H1 (cell line): Measurements from ENCODE around the gene CCNA2. TPM values are rescaled to one million over a fixed set of nuclear protein-coding genes. Genes with fewer than 3 reads are reported as not detected.

ENCODE experiments used
- ATF3 ChIP-seq: IDR thresholded peaks from 2 replicates; pipeline ENCODE4 v1.6.1; 2011; ENCODE audit warnings: low read depth, mild to moderate bottlenecking, low read length; ENCODE audit not compliant: insufficient read depth
- BACH1 ChIP-seq: IDR thresholded peaks from 2 replicates; pipeline ENCODE4 v1.6.1; 2012; ENCODE audit warnings: low read length, improper control_type of control experiment
- BCL11A ChIP-seq, 2 experiments: IDR thresholded peaks; one replicate each; pipeline ENCODE4 v1.6.1; 2011; ENCODE audit warnings: low read depth in 2 of 2, low read length in 2 of 2, mild to moderate bottlenecking in 2 of 2
- CBX8 ChIP-seq: fragments of 300-800, 300-1000 bp; sonication (generic); IDR thresholded peaks from 2 replicates; pipeline ENCODE4 v1.7.1; 2016; ENCODE audit warnings: low read depth, low read length, borderline replicate concordance
- CTBP2 ChIP-seq: IDR thresholded peaks from 2 replicates; pipeline ENCODE4 v1.7.0; 2011; ENCODE audit warnings: borderline replicate concordance, mild to moderate bottlenecking, moderate library complexity, mixed read lengths, low read length; ENCODE audit not compliant: insufficient read depth, insufficient read length
- CTCF ChIP-seq, 3 experiments: IDR thresholded peaks; 1 replicate in 2 of 3; 2 replicates in 1 of 3; pipeline versions ENCODE4 v1.5.1 to v1.6.1; 2011; ENCODE audit warnings: low read length in 3 of 3, mild to moderate bottlenecking in 3 of 3, inconsistent platforms in 2 of 3, low read depth in 1 of 3, moderate library complexity in 1 of 3; ENCODE audit not compliant: insufficient read depth in 1 of 3; ENCODE audit errors: control extremely low read depth in 1 of 3
- GTF2F1 ChIP-seq: IDR thresholded peaks from 2 replicates; pipeline ENCODE4 v1.6.1; 2012; ENCODE audit warnings: low read depth, low read length, improper control_type of control experiment, borderline replicate concordance
- JUN ChIP-seq: IDR thresholded peaks from 2 replicates; pipeline ENCODE4 v1.6.1; 2011; ENCODE audit warnings: low read depth, mild to moderate bottlenecking, improper control_type of control experiment, low read length
- MAX ChIP-seq: IDR thresholded peaks from 2 replicates; pipeline ENCODE4 v1.6.1; 2012; ENCODE audit warnings: inconsistent platforms
- NRF1 ChIP-seq: IDR thresholded peaks from 2 replicates; pipeline ENCODE4 v1.6.1; 2011; ENCODE audit warnings: mild to moderate bottlenecking, low read depth, low read length, improper control_type of control experiment
- RFX5 ChIP-seq: IDR thresholded peaks from 2 replicates; pipeline ENCODE4 v1.6.1; 2011; ENCODE audit warnings: low read depth, low read length, improper control_type of control experiment, borderline replicate concordance
- RNF2 ChIP-seq: fragments of 200-900, 300-1000 bp; sonication (generic); IDR thresholded peaks from 2 replicates; pipeline ENCODE4 v1.7.1; 2016; ENCODE audit warnings: borderline replicate concordance, low read depth, mild to moderate bottlenecking, antibody characterized with exemption, low read length; ENCODE audit not compliant: poor library complexity, severe bottlenecking; ENCODE audit errors: missing control alignments
- SIX5 ChIP-seq: IDR thresholded peaks from 2 replicates; pipeline ENCODE4 v1.6.1; 2011; ENCODE audit warnings: mild to moderate bottlenecking, low read depth, low read length
- SP1 ChIP-seq: IDR thresholded peaks from 2 replicates; pipeline ENCODE4 v1.6.1; 2011; ENCODE audit warnings: low read depth, low read length
- SP2 ChIP-seq: IDR thresholded peaks from 2 replicates; pipeline ENCODE4 v1.6.1; 2012; ENCODE audit warnings: mild to moderate bottlenecking, low read length, inconsistent platforms
- SP4 ChIP-seq: IDR thresholded peaks from 2 replicates; pipeline ENCODE4 v1.6.1; 2012; ENCODE audit warnings: low read length, inconsistent platforms
- TBP ChIP-seq: IDR thresholded peaks from 2 replicates; pipeline ENCODE4 v1.6.1; 2011; ENCODE audit warnings: low read depth, low read length, improper control_type of control experiment
- polyA plus RNA-seq, 7 experiments: library from polyadenylated mRNA; depleted of rRNA in 3 of 7; stranded (reverse) in 5 of 7; unstranded in 2 of 7; fragments of >200 nt in 5 of 7; fragments of 200-250 nt in 2 of 7; gene quantifications; 1 replicate in 5 of 7; 2 replicates in 1 of 7; 4 replicates in 1 of 7; pipeline versions ENCODE4 v1.2.1 to v1.2.3, GENCODE V29; 2011 to 2013; ENCODE audit warnings: missing spikeins in 2 of 7, mixed read lengths in 2 of 7
- total RNA-seq: library from RNA; stranded (reverse); fragmentation: NEBNext Ultra II Directional; extraction: Animal tissue kit (Norgen Biotek cat#: 25700); gene quantifications from 2 replicates; pipeline ENCODE4 v1.2.1, GENCODE V29; 2021

Gene CCNA2
- total and polyA plus RNA-seq, 2 of the 8 experiments (the other 6 are each of a cell fraction or from before 2014, with no cell fraction given) = 42.1 to 98.6 TPM

- TF ChIP-seq BCL11A (IDR thresholded peaks at IDR 0.05; ENCODE audit: low read depth in 2 of 2, low read length in 2 of 2) (no peak), RFX5 (no peak), SP2 (no peak), BACH1 (peak; percentile 58; the same call in 1 of the 2 replicates), SP4 (peak; percentile 81; the same call in 1 of the 2 replicates), CTCF (IDR thresholded peaks at IDR 0.05; ENCODE audit: control extremely low read depth in 1 of 3, insufficient read depth in 1 of 3, low read depth in 1 of 3, low read length in 3 of 3) (no peak), ATF3 (peak; percentile 90), CBX8 (no peak), NRF1 (peak; percentile 52), GTF2F1 (no peak; the same call in 1 of the 2 replicates), RNF2 (no peak), SP1 (no peak), MAX (peak; percentile 87), JUN (peak; percentile 13; the same call in 1 of the 2 replicates), SIX5 (no peak), TBP (peak; percentile 95), CTBP2 (peak; percentile 48)
These were observed 22.5 kb downstream of the CCNA2 start, which contains the start of gene EXOSC9 (continued) for GRCh38 chr4:121800961-121801714.
